Keratinocyte (primary cell): Measurements from ENCODE around the gene MIER2. TPM values are rescaled to one million over a fixed set of nuclear protein-coding genes. Genes with fewer than 3 reads are reported as not detected.

Source experiments
- DNase-seq: peaks from one replicate; pipeline ENCODE4 v3.0.0-alpha.2; 2011; ENCODE audit warnings: low read depth, missing footprints, low spot score
- FAIRE-seq: peaks from 2 replicates; lab custom pipeline; 2011; peaks lifted over from hg19 to GRCh38; lab: Jason Lieb, UNC
- H2AFZ ChIP-seq: 2 replicates; pipeline ENCODE4 v1.6.0; 2012; ENCODE audit warnings: low read length, control low read depth, inconsistent platforms; ENCODE audit not compliant: control insufficient read depth
- H3K27ac ChIP-seq: 2 replicates; pipeline ENCODE4 v1.5.1; 2011; ENCODE audit warnings: low read length; ENCODE audit not compliant: control insufficient read depth, insufficient read depth
- H3K27me3 ChIP-seq: 3 replicates; pipeline ENCODE4 v1.6.0; 2011; ENCODE audit warnings: low read length; ENCODE audit not compliant: control insufficient read depth, insufficient read depth; ENCODE audit errors: extremely low read depth
- H3K36me3 ChIP-seq, 2 experiments: 2 replicates in 1 of 2; 3 replicates in 1 of 2; pipeline ENCODE4 v1.5.1; 2011; ENCODE audit warnings: low read length in 2 of 2, mild to moderate bottlenecking in 1 of 2; ENCODE audit not compliant: control insufficient read depth in 2 of 2, insufficient read depth in 2 of 2; ENCODE audit errors: extremely low read depth in 1 of 2
- H3K4me1 ChIP-seq: 3 replicates; pipeline ENCODE4 v1.5.1; 2011; ENCODE audit warnings: low read length; ENCODE audit not compliant: control insufficient read depth, insufficient read depth; ENCODE audit errors: extremely low read depth
- H3K4me2 ChIP-seq: 3 replicates; pipeline ENCODE4 v1.6.0; 2011; ENCODE audit warnings: low read depth, low read length; ENCODE audit not compliant: control insufficient read depth, insufficient read depth; ENCODE audit errors: extremely low read depth
- H3K4me3 ChIP-seq, 3 experiments: fragments of 200-600 bp in 1 of 3; sonication (generic) in 1 of 3; 2 replicates in 2 of 3; 3 replicates in 1 of 3; pipeline ENCODE4 v1.5.1; 2011 to 2016; ENCODE audit warnings: low read length in 3 of 3, mild to moderate bottlenecking in 3 of 3, control low read depth in 2 of 3, inconsistent platforms in 1 of 3, low read depth in 1 of 3, mixed read lengths in 1 of 3, mixed run types in 1 of 3, moderate library complexity in 1 of 3; ENCODE audit not compliant: control insufficient read depth in 2 of 3, insufficient read depth in 2 of 3; ENCODE audit errors: extremely low read depth in 1 of 3
- H3K79me2 ChIP-seq: 2 replicates; pipeline ENCODE4 v1.6.0; 2012; ENCODE audit warnings: low read length; ENCODE audit not compliant: control insufficient read depth, insufficient read depth
- H3K9ac ChIP-seq: 3 replicates; pipeline ENCODE4 v1.6.0; 2011; ENCODE audit warnings: low read length; ENCODE audit not compliant: control insufficient read depth, insufficient read depth; ENCODE audit errors: extremely low read depth
- H3K9me1 ChIP-seq: 3 replicates; pipeline ENCODE4 v1.6.0; 2011; ENCODE audit warnings: low read length; ENCODE audit not compliant: control insufficient read depth, insufficient read depth; ENCODE audit errors: extremely low read depth
- H3K9me3 ChIP-seq: 2 replicates; pipeline ENCODE4 v1.5.1; 2012; ENCODE audit warnings: low read depth, low read length; ENCODE audit not compliant: control insufficient read depth
- H4K20me1 ChIP-seq: 3 replicates; pipeline ENCODE4 v1.6.0; 2011; ENCODE audit warnings: low read length; ENCODE audit not compliant: control insufficient read depth, insufficient read depth; ENCODE audit errors: extremely low read depth
- CTCF ChIP-seq, 3 experiments: IDR thresholded peaks in 1 of 3; conservative IDR thresholded peaks in 1 of 3; optimal IDR thresholded peaks in 1 of 3; 2 replicates in 2 of 3; 3 replicates in 1 of 3; pipeline versions ENCODE3 to v1.5.1; 2011; ENCODE audit warnings: low read length in 3 of 3, mild to moderate bottlenecking in 3 of 3, moderate library complexity in 2 of 3, control low read depth in 1 of 3, inconsistent platforms in 1 of 3; ENCODE audit not compliant: insufficient read depth in 2 of 3; ENCODE audit errors: extremely low read depth in 1 of 3
- EZH2 ChIP-seq: IDR thresholded peaks from one replicate; pipeline ENCODE4 v1.6.1; 2012; ENCODE audit warnings: inconsistent platforms, mild to moderate bottlenecking, low read length, moderate library complexity
- dilution Hi-C: fragments of 300-500 bp; cut with MboI; formaldehyde crosslinking; loops from one replicate; pipeline ENCODE4 v1.7.0; 2020; ENCODE audit warnings: low sequenced_read_pairs; ENCODE audit not compliant: extremely low pct_ligation_motif_present
- polyA plus RNA-seq, 5 experiments: library from polyadenylated mRNA; depleted of rRNA in 3 of 5; stranded (reverse) in 3 of 5; stranded (forward) in 1 of 5; unstranded in 1 of 5; fragments of >200 nt; gene quantifications; 1 replicate in 1 of 5; 2 replicates in 3 of 5; 3 replicates in 1 of 5; pipeline versions ENCODE4 v1.2.1 to v1.2.3, GENCODE V29; 2011 to 2012; ENCODE audit warnings: missing spikeins in 2 of 5, low read depth in 1 of 5, low replicate concordance in 1 of 5

MIER2 gene
- polyA plus RNA-seq, 1 donor (not counting 4 experiments of a cell fraction or from before 2014, with no cell fraction given): 16.3 TPM

DNA sequence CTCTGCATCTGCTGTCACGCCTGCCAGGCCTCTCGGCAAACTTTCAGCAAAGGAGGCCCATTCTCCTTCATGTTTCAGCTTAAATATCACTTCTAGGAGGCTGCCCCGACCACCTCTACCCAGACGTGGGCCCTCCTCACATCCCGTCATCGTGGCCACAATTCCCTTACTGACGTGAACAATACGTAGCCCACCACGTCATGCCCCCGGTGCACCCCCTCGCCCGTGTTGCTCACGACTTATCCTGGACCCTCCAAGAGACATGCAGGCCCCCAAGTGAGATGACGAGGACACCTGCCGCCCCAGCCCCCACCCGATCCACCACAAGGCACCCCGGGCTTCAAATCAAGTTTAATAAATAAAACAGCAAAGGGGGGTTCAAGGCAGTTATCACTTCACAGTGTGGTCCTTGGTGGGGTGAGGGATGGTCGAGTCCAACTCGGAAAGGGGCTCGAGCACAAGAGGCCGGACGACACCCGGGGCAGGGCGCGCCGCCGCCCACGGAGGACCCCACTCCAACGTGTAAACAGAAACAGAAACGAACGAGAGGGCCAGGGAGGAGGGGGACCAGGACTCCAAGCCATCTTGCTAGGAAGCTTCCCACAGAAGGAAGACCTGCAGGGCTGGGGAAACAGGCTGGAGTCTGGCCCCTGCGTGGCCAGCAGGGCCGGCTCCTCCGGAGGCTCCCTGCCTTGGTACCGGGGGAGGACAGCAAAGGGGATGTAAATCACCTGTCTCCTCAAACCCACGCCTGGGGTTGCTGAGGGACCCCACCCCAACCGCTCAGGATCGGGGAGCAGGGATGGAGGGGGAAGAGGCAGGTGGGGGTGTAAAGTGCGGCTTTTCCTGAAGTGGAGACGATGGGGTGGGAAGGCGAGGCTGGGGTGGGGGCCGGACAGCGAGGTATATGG, 39.1 kb downstream of the MIER2 start:
- no peak overlapping the region for H3K4me2 ChIP-seq

DNA sequence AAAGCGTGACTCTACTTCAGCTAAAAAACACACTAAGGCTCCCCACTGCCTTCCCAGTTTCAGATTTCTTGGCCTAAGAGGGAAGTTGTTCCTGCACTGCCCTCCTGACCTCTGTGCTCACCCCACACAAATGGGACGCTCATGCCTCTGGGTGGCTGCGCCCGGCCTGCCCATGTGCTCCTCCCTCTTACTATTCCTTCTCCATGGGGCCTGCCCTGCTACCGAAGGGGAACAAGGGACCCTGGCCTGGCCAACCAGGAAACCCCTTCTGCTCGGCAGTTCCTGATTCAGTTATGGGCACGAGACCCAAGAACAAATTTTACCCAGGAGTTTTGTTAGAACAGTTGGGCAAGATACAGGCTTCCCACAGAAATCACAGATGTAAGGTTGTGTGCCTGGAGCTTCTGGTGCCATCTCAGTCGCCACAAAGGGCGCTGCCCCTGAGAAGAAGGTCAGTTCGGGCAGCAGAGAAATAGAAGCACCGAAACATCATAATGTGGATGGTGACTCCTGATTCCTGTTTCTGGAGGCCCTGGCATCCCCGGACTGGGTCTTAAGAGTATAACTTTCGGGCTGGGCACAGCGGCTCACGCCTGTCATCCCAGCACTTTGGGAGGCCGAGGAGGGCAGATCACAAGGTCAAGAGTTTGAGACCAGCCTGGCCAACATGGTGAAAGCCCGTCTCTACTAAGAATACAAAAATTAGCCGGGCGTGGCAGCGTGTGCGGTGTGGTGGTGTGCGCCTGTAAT, 47.9 kb downstream of the MIER2 start:
- no peak overlapping the region for H3K27ac ChIP-seq
- no peaks in the 10 kb centered on the region for H3K36me3 ChIP-seq
- dilution Hi-C loops: no loop called here
- no peaks in the 10 kb centered on the region for H3K79me2 ChIP-seq
- H3K4me3 ChIP-seq: no peak overlapping the region
- H3K27me3 ChIP-seq: peaks cover 34% of the 10 kb centered on the region
- no peak for FAIRE-seq
- H3K9me3 ChIP-seq: no peaks in the 10 kb centered on the region
- peaks cover 5% of the 10 kb centered on the region for H3K4me1 ChIP-seq
- no peaks in the 10 kb centered on the region for H4K20me1 ChIP-seq
- DNase-seq: no peak
- H3K9ac ChIP-seq: no peak overlapping the region
- TF ChIP-seq EZH2 (no peak), CTCF (optimal IDR thresholded peaks at IDR 0.05 in 1 of 3, IDR thresholded peaks at IDR 0.05 in 1 of 3, conservative IDR thresholded peaks at IDR 0.05 in 1 of 3; ENCODE audit: extremely low read depth in 1 of 3, insufficient read depth in 2 of 3, low read length in 3 of 3) (no peak)
- no peak overlapping the region for H3K4me2 ChIP-seq
- no peaks in the 10 kb centered on the region for H3K9me1 ChIP-seq
- H2AFZ ChIP-seq: no peak overlapping the region

More for the DNA sequence above, 39.1 kb downstream of the MIER2 start:
- Histone ChIP-seq H3K4me3 (no peak overlapping the region), H3K4me1 (no peaks in the 10 kb centered on the region), H3K27ac (no peak overlapping the region), H2AFZ (no peak overlapping the region), H3K79me2 (peaks cover 7% of the 10 kb centered on the region), H4K20me1 (peaks cover 5% of the 10 kb centered on the region), H3K9ac (no peak overlapping the region), H3K9me3 (no peaks in the 10 kb centered on the region), H3K9me1 (no peaks in the 10 kb centered on the region), H3K36me3 (peaks cover 15 to 21% of the 10 kb centered on the region in 2 experiments), H3K27me3 (no peaks in the 10 kb centered on the region)
- dilution Hi-C loops: no loop called here
- no peak for TF ChIP-seq CTCF (optimal IDR thresholded peaks at IDR 0.05 in 1 of 3, IDR thresholded peaks at IDR 0.05 in 1 of 3, conservative IDR thresholded peaks at IDR 0.05 in 1 of 3; ENCODE audit: extremely low read depth in 1 of 3, insufficient read depth in 2 of 3, low read length in 3 of 3)
- TF ChIP-seq EZH2: no peak
- DNase-seq: no peak
- no peak for FAIRE-seq
